ENCODE results near the gene NEK6.

NEK6 gene

DNA sequence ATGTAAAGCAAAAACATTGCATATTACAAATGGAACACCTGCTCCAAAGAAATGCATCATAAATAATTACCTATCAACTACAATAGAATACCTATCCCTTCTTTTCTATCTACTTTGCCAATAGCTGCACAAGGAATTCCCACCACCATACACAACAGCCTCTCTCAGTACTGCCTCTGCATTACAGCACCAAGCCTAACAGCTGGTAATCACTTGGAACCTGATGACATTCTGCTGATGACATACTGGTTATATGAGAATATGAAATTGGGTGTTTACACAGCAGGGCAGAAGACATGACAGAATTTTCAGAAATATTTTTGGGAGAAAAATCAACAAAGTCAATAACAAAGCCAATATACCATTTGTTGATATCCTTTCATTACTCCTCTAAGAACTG, 114.3 kb downstream of the NEK6 start:
- H3K36me3 ChIP-seq: no peaks in the 10 kb centered on the region
- peak overlapping the region; percentile 58 for H3K27ac ChIP-seq
- TF ChIP-seq, protein P1, sequence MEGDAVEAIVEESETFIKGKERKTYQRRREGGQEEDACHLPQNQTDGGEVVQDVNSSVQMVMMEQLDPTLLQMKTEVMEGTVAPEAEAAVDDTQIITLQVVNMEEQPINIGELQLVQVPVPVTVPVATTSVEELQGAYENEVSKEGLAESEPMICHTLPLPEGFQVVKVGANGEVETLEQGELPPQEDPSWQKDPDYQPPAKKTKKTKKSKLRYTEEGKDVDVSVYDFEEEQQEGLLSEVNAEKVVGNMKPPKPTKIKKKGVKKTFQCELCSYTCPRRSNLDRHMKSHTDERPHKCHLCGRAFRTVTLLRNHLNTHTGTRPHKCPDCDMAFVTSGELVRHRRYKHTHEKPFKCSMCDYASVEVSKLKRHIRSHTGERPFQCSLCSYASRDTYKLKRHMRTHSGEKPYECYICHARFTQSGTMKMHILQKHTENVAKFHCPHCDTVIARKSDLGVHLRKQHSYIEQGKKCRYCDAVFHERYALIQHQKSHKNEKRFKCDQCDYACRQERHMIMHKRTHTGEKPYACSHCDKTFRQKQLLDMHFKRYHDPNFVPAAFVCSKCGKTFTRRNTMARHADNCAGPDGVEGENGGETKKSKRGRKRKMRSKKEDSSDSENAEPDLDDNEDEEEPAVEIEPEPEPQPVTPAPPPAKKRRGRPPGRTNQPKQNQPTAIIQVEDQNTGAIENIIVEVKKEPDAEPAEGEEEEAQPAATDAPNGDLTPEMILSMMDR (IDR thresholded peaks at IDR 0.05): no peak
- no peaks in the 10 kb centered on the region for H3K9me3 ChIP-seq
- no peak overlapping the region for H3K4me3 ChIP-seq (ENCODE audit: low read depth in 1 of 2, low read length in 1 of 2)
- no peaks in the 10 kb centered on the region for H3K27me3 ChIP-seq
- H3K4me1 ChIP-seq (ENCODE audit: control insufficient read depth in 1 of 2, insufficient read depth in 1 of 2, low read depth in 1 of 2, low read length in 1 of 2): peaks cover 48 to 53% of the 10 kb centered on the region in 2 experiments

DNA sequence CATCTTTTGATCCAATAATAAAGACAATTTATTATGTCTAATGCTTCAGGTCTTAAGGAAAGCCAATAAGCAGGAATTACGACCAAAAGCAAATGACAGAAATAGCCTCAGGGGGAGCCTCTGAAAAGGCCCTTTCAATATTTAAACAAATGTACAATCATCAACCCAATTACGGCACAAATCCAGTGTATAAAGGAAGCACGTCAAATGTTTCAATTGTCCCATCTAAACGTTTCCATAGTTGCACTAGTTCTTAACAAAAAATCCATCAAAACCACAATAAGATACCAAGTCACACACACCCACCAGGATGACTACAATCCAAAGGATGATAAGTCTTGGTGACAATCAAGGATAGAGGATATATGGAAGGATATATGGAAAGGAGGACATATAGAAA, 115.6 kb downstream of the NEK6 start:
- no peaks in the 10 kb centered on the region for H3K36me3 ChIP-seq
- no peaks in the 10 kb centered on the region for H3K27me3 ChIP-seq
- H3K9me3 ChIP-seq: no peaks in the 10 kb centered on the region
- TF ChIP-seq, protein P1 (IDR thresholded peaks at IDR 0.05): no peak
- no peak overlapping the region for H3K27ac ChIP-seq
- H3K4me1 ChIP-seq (ENCODE audit: control insufficient read depth in 1 of 2, insufficient read depth in 1 of 2, low read depth in 1 of 2, low read length in 1 of 2): peaks cover 48 to 50% of the 10 kb centered on the region in 2 experiments
- no peak overlapping the region for H3K4me3 ChIP-seq (ENCODE audit: low read depth in 1 of 2, low read length in 1 of 2)

DNA sequence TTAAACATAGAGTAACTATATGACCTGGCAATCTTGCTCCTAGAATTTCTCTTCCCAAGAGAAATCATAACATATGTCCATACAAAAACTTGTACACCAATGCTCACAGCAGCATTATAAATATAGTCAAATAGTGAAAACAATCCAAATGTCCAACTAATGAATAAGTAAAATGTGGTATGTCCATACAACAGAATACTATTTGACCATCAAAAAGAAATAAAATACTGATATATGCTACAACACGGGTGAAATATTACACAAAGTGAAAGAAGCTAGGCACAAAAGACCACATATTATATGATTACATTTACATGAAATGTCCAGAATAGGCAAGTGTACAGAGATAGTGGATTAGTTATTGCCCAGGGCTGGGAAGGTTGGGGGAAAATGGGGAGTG, 116.1 kb downstream of the NEK6 start:
- Histone ChIP-seq H3K4me1 (ENCODE audit: control insufficient read depth in 1 of 2, insufficient read depth in 1 of 2, low read depth in 1 of 2, low read length in 1 of 2) (peaks cover 48 to 49% of the 10 kb centered on the region in 2 experiments), H3K36me3 (no peaks in the 10 kb centered on the region), H3K9me3 (no peaks in the 10 kb centered on the region), H3K27ac (no peak overlapping the region), H3K27me3 (no peaks in the 10 kb centered on the region), H3K4me3 (ENCODE audit: low read depth in 1 of 2, low read length in 1 of 2) (no peak overlapping the region)
- TF ChIP-seq, protein P1 (IDR thresholded peaks at IDR 0.05): no peak

DNA sequence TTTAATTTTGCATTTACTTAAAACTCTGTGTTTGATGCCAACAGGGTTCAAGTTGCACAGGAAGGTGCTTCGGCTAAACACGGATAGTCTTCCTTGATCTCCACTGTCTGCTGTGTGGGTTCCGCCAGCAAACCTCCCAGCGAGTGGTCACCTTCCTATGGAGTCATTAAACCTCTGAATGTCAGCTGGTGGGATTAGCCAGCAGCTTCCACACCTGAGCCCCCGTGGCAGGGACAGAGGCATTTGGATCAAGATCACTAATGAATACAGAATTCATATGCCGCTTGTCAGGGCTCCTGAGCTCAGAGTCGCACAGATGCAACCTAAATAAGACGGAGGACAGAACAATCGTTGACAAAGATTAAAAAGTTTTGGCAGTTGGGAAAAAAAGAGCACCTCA, 118.0 kb downstream of the NEK6 start:
- Histone ChIP-seq H3K4me1 (ENCODE audit: control insufficient read depth in 1 of 2, insufficient read depth in 1 of 2, low read depth in 1 of 2, low read length in 1 of 2) (peaks cover 47 to 48% of the 10 kb centered on the region in 2 experiments), H3K27me3 (no peaks in the 10 kb centered on the region), H3K4me3 (ENCODE audit: low read depth in 1 of 2, low read length in 1 of 2) (no peak overlapping the region), H3K9me3 (no peaks in the 10 kb centered on the region), H3K27ac (peak overlapping the region; percentile 28), H3K36me3 (no peaks in the 10 kb centered on the region)
- TF ChIP-seq, protein P1 (IDR thresholded peaks at IDR 0.05): no peak

DNA sequence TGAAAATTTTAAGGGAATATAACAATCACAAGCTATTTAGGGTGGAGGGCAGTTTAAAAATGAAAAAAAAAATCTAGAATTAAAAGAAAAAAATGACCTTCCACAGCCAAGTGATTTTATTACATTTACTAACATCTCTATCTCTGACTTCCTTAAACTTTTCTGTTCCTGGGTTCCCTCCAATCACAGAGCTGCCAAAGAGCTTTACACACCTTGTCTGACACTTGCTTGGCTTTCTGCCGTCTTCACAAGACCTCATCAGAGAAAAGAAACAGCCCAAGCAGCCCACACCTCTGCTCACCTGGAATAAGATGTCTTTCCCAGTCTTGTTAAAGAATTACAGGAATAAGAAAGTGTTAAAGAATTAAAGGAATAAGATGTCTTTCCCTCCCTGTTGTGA, 118.6 kb downstream of the NEK6 start:
- Histone ChIP-seq H3K4me3 (ENCODE audit: low read depth in 1 of 2, low read length in 1 of 2) (no peak overlapping the region), H3K9me3 (no peaks in the 10 kb centered on the region), H3K27me3 (no peaks in the 10 kb centered on the region), H3K4me1 (ENCODE audit: control insufficient read depth in 1 of 2, insufficient read depth in 1 of 2, low read depth in 1 of 2, low read length in 1 of 2) (peaks cover 47 to 48% of the 10 kb centered on the region in 2 experiments), H3K27ac (peak overlapping the region; percentile 28), H3K36me3 (no peaks in the 10 kb centered on the region)
- TF ChIP-seq, protein P1 (IDR thresholded peaks at IDR 0.05): no peak

Measured in neutrophil (primary cell).